H1 (cell line): ENCODE measurements around the gene WDR54. TPM values are rescaled to one million over a fixed set of nuclear protein-coding genes. Genes with fewer than 3 reads are reported as not detected.

ENCODE experiments used
- CBX8 ChIP-seq: fragments of 300-800, 300-1000 bp; sonication (generic); IDR thresholded peaks from 2 replicates; pipeline ENCODE4 v1.7.1; 2016; ENCODE audit warnings: low read depth, low read length, borderline replicate concordance
- E2F6 ChIP-seq: IDR thresholded peaks from 2 replicates; pipeline ENCODE4 v1.6.1; 2012; ENCODE audit warnings: inconsistent platforms
- EZH2 ChIP-seq: fragments of 200-600 bp; sonication (generic); IDR thresholded peaks from 2 replicates; pipeline ENCODE4 v1.7.1; 2012; ENCODE audit warnings: low read depth, mild to moderate bottlenecking, moderate library complexity, low read length, inconsistent platforms; ENCODE audit not compliant: severe bottlenecking
- FOSL1 ChIP-seq: IDR thresholded peaks from 2 replicates; pipeline ENCODE4 v1.6.1; 2011; ENCODE audit warnings: mild to moderate bottlenecking, low read depth, low read length, moderate library complexity; ENCODE audit not compliant: insufficient read depth
- GABPA ChIP-seq: IDR thresholded peaks from 2 replicates; pipeline ENCODE4 v1.6.1; 2011; ENCODE audit warnings: mild to moderate bottlenecking, low read length, moderate library complexity, borderline replicate concordance; ENCODE audit not compliant: insufficient read depth
- KDM5A ChIP-seq: fragments of 200-600 bp; IDR thresholded peaks from 2 replicates; pipeline ENCODE4 v1.7.1; 2012; ENCODE audit warnings: mild to moderate bottlenecking, low read length, inconsistent platforms, mixed read lengths
- NANOG ChIP-seq: IDR thresholded peaks from 2 replicates; pipeline ENCODE4 v1.6.1; 2011; ENCODE audit warnings: low read length, low read depth, mild to moderate bottlenecking, inconsistent platforms; ENCODE audit not compliant: insufficient read depth, poor library complexity, severe bottlenecking
- POLR2AphosphoS5 ChIP-seq: IDR thresholded peaks from 2 replicates; pipeline ENCODE4 v1.6.1; 2011; ENCODE audit warnings: low read depth, low read length
- SP1 ChIP-seq: IDR thresholded peaks from 2 replicates; pipeline ENCODE4 v1.6.1; 2011; ENCODE audit warnings: low read depth, low read length
- TBP ChIP-seq: IDR thresholded peaks from 2 replicates; pipeline ENCODE4 v1.6.1; 2011; ENCODE audit warnings: low read depth, low read length, improper control_type of control experiment
- USF2 ChIP-seq: IDR thresholded peaks from 2 replicates; pipeline ENCODE4 v1.6.1; 2011; ENCODE audit warnings: low read length, improper control_type of control experiment
- polyA plus RNA-seq, 7 experiments: library from polyadenylated mRNA; depleted of rRNA in 3 of 7; stranded (reverse) in 5 of 7; unstranded in 2 of 7; fragments of >200 nt in 5 of 7; fragments of 200-250 nt in 2 of 7; gene quantifications; 1 replicate in 5 of 7; 2 replicates in 1 of 7; 4 replicates in 1 of 7; pipeline versions ENCODE4 v1.2.1 to v1.2.3, GENCODE V29; 2011 to 2013; ENCODE audit warnings: missing spikeins in 2 of 7, mixed read lengths in 2 of 7
- total RNA-seq: library from RNA; stranded (reverse); fragmentation: NEBNext Ultra II Directional; extraction: Animal tissue kit (Norgen Biotek cat#: 25700); gene quantifications from 2 replicates; pipeline ENCODE4 v1.2.1, GENCODE V29; 2021
- TF ChIP-seq, protein P1 (sequence below): IDR thresholded peaks from 2 replicates; pipeline ENCODE4 v1.6.1; 2012; ENCODE audit warnings: inconsistent platforms

Gene WDR54
- total and polyA plus RNA-seq, 2 of the 8 experiments (the other 6 are each of a cell fraction or from before 2014, with no cell fraction given), result 41.6 to 125 TPM

DNA sequence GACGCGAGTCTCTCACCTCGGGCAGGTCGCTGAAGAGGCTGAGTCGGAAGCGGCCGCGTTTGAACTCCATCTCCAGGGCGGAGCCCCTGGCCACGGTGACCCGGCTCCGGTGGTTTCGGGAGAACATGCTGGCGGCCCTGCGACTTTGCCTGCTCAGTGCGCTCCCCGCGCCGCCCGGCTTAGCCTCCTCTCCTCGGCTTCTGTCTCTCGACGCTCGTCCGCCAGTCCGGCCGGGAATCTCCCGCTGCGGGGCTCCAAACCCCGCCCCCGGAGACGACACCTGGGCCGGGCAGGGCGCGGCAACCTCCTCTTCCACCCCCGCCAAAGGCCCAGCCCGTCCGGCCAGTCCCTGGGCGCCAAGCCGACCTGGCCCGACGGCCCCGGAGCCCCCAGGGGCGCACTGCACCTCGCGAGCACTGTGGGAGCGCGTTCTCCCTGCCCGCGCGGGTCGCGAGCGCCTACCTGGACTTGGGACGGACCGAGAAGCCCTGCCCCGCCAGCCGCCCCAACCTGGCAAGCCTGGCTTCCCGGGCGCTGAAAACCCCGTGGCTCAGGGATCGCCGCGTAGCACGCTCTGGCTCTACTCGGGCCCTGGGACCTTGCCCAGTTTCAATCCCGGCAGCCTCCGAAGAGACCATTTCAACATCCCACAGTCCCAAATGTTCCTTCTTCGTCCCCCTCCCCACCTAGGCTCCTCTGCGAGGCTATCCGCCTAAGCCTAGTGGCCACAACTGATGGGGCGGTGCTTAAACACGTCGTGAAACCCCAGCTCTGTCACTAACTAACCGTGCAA lies 20.4 kb downstream of the WDR54 start, which contains the start of gene RTKN (continued):
- TF ChIP-seq E2F6 (peak; percentile 57; the same call in 1 of the 2 replicates), KDM5A (no peak), SP1 (no peak), FOSL1 (no peak), TBP (peak; percentile 53; the same call in 1 of the 2 replicates), NANOG (no peak), EZH2 (no peak), GABPA (no peak), USF2 (no peak), CBX8 (no peak), POLR2AphosphoS5 (peak; percentile 59)
- TF ChIP-seq, protein P1, sequence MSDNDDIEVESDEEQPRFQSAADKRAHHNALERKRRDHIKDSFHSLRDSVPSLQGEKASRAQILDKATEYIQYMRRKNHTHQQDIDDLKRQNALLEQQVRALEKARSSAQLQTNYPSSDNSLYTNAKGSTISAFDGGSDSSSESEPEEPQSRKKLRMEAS, result peak; percentile 63
